ENCODE measurements around the gene NFIX. TPM values are rescaled to one million over a fixed set of nuclear protein-coding genes. Genes with fewer than 3 reads are reported as not detected.

NFIX gene
- total and polyA plus RNA-seq, 2 experiments from 2014 or later = not detected

GRCh38 chr19:13086341-13086740 is 91.1 kb downstream of the NFIX start:
- Histone ChIP-seq H3K27me3 (peaks cover 51% of the 10 kb centered on the region), H3K36me3 (no peaks in the 10 kb centered on the region), H3K27ac (no peak overlapping the region), H3K9me3 (ENCODE audit: low read depth) (no peaks in the 10 kb centered on the region), H3K4me3 (no peak overlapping the region), H3K4me1 (ENCODE audit: low read depth) (no peaks in the 10 kb centered on the region)
- no peak for DNase-seq (ENCODE audit: low read depth in 1 of 2, low spot score in 1 of 2)
- no peak for TF ChIP-seq CTCF (IDR thresholded peaks at IDR 0.05; ENCODE audit: low read depth, low read length)

- no peak for DNase-seq (ENCODE audit: low read depth in 1 of 2, low spot score in 1 of 2)
- TF ChIP-seq CTCF (IDR thresholded peaks at IDR 0.05; ENCODE audit: low read depth, low read length) = no peak
- H3K27me3 ChIP-seq = peaks cover 60% of the 10 kb centered on the region
- H3K9me3 ChIP-seq (ENCODE audit: low read depth) = no peaks in the 10 kb centered on the region
- H3K27ac ChIP-seq = no peak overlapping the region
- H3K36me3 ChIP-seq = no peaks in the 10 kb centered on the region
- no peaks in the 10 kb centered on the region for H3K4me1 ChIP-seq (ENCODE audit: low read depth)
- H3K4me3 ChIP-seq = no peak overlapping the region
Observed at GRCh38 chr19:13087295-13087694, 92.0 kb downstream of the NFIX start.

GRCh38 chr19:13087795-13088537 is 92.7 kb downstream of the NFIX start:
- no peaks in the 10 kb centered on the region for H3K4me1 ChIP-seq (ENCODE audit: low read depth)
- TF ChIP-seq CTCF (IDR thresholded peaks at IDR 0.05; ENCODE audit: low read depth, low read length) = no peak
- no peaks in the 10 kb centered on the region for H3K9me3 ChIP-seq (ENCODE audit: low read depth)
- no peak overlapping the region for H3K27ac ChIP-seq
- no peaks in the 10 kb centered on the region for H3K36me3 ChIP-seq
- H3K27me3 ChIP-seq = peaks cover 66% of the 10 kb centered on the region
- no peak overlapping the region for H3K4me3 ChIP-seq
- DNase-seq (ENCODE audit: low read depth in 1 of 2, low spot score in 1 of 2) = no peak

GRCh38 chr19:13089139-13089856 is 94.0 kb downstream of the NFIX start:
- H3K27ac ChIP-seq = no peak overlapping the region
- H3K27me3 ChIP-seq = peaks cover 68% of the 10 kb centered on the region
- no peaks in the 10 kb centered on the region for H3K9me3 ChIP-seq (ENCODE audit: low read depth)
- no peaks in the 10 kb centered on the region for H3K4me1 ChIP-seq (ENCODE audit: low read depth)
- no peaks in the 10 kb centered on the region for H3K36me3 ChIP-seq
- no peak for DNase-seq (ENCODE audit: low read depth in 1 of 2, low spot score in 1 of 2)
- peak; percentile 20 for TF ChIP-seq CTCF (IDR thresholded peaks at IDR 0.05; ENCODE audit: low read depth, low read length)
- H3K4me3 ChIP-seq = no peak overlapping the region

GRCh38 chr19:13089857-13090507 is 94.7 kb downstream of the NFIX start:
- TF ChIP-seq CTCF (IDR thresholded peaks at IDR 0.05; ENCODE audit: low read depth, low read length) = no peak
- Histone ChIP-seq H3K4me3 (no peak overlapping the region), H3K36me3 (no peaks in the 10 kb centered on the region), H3K4me1 (ENCODE audit: low read depth) (no peaks in the 10 kb centered on the region), H3K9me3 (ENCODE audit: low read depth) (no peaks in the 10 kb centered on the region), H3K27ac (no peak overlapping the region), H3K27me3 (peaks cover 75% of the 10 kb centered on the region)
- no peak for DNase-seq (ENCODE audit: low read depth in 1 of 2, low spot score in 1 of 2)

All from cardiac muscle cell (in vitro differentiated cells and primary cell).